HG03103 (cell line): ENCODE results near the gene CCL23.
"Not testable (repeated sequence)": the region's sequence is repeated elsewhere in the genome, so short reads cannot be mapped to it uniquely, and the experiment has no call there.

ENCODE experiments used
- ATAC-seq: cut with Tn5 transposase; IDR thresholded peaks from one replicate; pipeline ENCODE4 v1.9.1; 2021; ENCODE audit warnings: low read depth; ENCODE audit not compliant: unreplicated experiment

Gene CCL23

DNA sequence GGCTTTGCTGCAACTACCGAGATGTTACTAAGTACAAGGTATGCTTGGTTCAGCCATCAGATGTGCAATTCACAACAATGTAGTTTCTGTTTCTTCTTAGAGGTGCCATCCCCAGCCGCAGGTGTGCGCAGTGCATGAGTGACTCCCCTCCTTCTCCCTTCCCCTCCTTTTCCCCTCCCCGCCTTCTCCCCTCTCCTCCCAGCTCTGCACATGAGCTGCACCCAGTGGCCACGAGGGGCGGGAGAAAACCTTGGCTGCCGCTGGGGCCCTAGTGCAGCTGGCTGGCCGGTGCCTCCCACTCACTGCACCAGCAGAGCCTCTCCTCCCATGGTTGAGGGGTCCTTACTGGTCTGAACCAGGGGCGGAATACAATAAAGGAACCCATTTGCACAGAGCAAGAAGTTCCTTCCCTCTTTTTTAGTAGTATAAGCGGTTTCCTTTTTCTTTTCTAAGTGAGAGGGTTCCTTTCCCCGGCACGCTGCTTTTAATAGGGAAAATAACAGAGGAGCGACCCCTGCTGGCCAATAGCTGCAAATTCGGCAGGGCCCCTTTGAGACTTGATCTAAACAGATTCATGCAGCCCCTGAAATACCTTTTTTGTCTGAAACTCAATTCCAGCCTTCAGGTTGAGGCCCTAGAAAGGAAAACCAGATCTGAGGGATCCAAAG, 8.6 kb downstream of the CCL23 start:
- no peak for ATAC-seq

DNA sequence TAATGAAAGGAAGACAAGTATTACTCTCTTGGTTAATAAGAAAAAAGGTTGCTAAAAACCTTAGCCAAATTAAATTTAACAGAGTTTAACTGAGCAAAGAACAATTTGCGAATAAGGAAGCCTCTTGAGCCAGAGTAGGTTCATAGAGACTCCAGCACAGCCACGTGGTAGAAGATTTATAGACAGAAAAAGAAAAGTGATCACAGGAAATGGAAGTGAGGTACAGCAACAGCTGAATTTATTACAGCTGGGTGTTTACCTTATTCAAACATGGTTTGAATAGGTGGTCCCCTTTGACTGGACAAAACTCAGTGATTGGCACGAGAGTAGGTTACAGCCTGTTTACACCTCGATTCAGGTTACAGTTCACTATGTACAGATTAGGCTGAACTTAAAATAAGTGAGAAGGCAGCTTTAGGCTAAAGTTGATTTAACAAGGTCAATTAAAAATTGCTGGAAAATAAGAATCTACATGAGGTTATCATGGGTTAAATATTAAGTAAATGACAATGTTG, 13.1 kb downstream of the CCL23 start:
- no peak for ATAC-seq

DNA sequence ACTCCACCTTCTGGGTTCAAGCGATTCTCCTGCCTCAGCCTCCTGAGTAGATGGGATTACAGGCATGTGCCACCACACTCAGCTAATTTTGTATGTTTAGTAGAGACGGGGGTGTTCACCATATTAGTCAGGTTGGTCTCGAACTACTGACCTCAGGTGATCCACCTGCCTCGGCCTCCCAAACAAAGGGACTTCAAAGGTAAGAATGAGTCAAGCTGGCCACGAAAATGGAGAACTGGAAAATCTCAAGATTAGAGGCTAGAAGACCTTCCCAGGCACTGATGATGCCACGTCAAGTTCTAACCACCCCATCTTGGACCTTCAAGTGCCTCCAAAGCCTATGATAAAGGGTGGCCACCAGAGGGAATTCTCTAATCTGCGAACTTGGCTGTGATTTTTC, 15.1 kb downstream of the CCL23 start:
- ATAC-seq: no peak

DNA sequence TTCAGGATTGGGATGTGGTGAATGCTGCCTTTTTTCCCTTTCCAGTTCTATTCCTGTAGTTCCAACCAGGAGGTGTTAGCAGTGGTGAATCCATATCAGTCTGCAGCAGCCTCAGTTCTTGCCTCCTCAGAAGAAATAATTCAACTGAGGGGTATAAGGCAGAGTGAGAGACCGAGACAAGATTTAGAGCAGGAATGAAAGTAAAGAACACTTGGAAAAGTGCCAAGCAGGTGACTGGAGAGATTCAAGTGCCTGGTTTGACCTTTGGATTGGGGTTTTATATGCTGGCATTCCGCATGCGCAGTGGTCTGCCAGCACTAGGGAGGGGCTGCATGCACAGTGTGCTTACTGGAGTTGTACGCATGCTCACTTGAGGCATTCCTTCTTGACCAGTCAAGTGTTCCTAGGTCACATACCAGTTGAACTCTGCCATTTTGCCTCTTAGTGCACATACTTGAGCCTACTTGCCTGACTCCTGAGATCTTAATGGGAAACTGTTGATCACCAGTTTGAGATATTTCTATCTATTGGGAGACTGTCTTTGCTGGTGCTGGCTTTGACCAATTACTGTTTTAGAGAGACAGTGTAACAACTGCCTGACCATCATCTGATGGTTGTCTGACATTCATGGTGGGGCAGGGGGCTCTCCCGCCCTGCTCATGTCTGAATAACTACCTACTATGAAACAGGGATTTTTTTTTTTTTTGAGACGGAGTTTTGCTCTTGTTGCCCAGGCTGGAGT, 15.7 kb downstream of the CCL23 start:
- ATAC-seq: no peak

DNA sequence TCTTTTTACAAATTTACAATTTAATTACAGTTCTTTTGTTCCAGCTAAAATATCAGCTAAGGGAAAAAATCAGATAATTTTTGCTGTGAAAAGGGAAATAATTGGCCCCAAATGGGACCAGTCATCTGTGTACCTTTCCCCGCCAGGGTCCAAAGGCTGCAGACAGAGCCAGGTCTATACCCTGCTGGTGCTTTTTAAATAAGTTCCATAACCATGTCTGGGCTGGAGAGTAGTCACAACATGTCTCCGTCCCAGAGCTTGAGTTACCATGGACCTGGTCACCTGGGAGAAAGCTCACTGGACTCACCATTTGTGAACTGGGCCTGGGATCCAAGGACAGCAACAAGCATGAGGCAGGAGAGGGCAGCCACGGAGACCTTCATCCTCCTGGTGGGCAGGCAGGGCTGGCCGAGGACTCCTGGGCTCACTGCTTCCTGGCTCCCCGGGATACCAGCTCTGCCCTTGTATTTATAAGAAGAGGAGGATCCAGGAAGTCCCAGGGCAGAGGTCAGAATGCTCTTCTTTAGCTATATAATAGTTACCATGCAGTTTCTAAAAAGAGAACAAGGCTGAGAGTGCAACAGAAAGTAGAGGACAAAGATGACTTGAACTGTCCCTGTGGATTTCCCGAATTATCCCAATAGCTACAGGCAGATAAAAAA, 16.5 kb downstream of the CCL23 start, which contains the start of gene CCL15:
Gene CCL15, minus strand, starts transcription at position 444 of the 662 bp plus-strand sequence. Its CDS starts 61 bp downstream, at position 383.
- ATAC-seq: no peak

DNA sequence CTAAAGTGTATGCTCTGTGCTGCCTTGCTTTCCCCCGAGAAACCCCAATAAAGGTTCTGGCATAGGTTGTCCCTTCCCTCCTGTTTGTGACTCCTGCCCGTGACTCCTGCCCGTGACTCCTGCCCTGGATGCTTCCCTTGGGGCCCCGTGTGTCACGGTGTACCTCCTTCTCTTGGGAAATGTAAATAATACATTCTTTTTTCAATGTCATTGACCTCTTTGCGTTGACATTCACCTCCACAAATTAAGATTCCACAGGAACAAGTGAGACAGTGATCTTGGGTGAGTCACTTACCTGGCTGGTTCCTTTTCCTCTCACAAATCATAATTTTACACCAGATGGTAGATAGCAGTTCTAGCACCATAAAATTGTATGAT, 17.1 kb downstream of the CCL23 start:
- ATAC-seq: no peak

DNA sequence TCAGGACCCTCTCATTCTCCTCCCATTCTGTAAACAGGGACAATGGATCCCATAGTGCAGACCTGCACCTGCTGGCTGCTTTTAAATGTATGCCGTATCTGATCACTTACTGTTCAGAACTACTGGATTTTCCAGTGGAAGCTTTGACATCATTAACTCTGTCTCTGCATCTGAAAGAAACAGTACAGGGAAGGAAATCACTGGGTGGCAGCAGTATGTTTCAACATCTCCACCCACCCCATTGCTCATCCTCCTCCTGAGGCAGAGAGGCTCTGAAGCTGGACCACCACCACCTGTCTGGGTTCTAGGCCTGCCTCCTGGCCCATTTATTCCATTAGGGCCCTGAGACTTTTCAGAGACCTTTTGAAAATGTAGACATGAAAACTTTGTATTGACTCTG, 19.0 kb downstream of the CCL23 start:
- ATAC-seq: no peak

DNA sequence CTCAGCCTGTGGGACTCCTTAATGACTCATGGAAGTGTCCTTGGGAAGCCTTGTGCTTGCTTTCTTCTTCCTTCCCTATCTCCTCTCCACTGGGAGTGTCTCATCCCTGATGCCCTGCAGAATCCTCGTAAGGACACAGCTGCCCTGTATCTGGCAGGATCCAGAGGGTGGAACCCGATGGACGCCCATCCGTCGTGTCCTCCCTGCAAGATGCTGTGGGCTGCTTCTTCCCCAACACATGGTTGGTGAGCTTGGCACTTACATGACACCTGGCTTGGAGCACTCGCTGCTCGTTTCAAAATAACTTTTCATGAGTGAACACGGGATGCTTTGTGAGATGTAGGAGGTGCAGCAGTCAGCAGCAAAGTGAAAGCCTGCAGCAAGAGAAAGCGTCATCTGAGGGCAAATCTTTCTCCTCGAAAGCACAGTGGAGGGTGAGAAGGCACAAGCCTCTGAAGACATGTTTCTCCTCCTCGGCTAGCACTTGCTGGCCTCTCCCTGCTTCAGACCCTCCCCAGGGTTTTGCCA, 19.7 kb downstream of the CCL23 start:
- ATAC-seq: no peak

DNA sequence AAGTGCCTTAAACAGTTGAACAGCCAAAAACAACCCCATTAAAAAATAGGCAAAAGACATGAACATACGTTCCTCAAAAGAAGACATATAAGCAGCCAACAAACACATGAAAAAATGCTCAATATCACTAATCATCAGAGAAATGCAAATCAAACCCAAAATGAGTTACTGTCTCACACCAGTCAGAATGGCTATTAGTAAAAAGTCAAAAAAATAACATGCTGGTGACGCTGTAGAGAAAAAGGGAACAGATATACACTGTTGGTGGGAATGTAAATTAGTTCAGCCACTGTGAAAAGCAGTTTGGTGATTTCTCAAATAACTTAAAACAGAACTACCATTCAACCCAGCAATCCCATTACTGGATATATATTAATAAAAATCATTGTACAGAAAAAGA, 22.4 kb downstream of the CCL23 start:
- not testable (repeated sequence) for ATAC-seq

DNA sequence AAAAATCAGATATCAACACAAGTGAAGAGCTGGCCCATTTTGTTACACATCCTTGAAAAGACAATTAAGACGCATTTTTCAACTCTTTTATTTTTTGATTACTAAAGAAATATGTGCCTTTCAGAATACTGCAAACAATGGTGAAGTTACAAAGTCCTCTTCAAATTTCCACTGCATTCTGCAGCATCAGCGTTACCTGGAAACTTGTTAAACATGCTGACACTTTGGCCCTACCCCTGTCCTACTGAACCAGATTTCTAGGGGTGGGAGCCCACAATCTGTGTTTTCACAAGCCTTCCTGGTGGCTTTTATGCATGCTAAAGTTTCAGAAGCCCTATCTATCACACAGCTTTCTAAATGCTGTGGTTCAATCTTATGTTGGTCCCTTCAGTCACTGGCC, 26.7 kb downstream of the CCL23 start:
- ATAC-seq: no peak

DNA sequence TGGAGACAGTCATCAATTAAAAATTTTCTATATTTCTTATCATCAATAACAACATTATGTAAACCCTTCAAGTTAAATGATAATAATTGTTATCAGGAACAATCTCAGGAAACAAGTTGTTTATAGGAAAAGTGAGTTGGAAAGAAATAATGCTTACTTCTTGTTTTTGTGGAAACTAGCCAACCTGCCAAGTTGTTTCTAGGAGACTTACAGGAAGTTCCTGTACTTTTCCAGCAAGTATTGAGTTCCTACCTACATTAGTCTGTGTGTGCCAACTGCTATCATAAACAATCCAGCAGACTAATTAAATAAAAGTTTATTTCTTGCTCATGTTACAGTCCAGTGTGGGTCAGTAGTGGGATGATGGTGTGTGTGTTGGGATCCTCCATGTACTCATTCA, 29.6 kb downstream of the CCL23 start:
- no peak for ATAC-seq

DNA sequence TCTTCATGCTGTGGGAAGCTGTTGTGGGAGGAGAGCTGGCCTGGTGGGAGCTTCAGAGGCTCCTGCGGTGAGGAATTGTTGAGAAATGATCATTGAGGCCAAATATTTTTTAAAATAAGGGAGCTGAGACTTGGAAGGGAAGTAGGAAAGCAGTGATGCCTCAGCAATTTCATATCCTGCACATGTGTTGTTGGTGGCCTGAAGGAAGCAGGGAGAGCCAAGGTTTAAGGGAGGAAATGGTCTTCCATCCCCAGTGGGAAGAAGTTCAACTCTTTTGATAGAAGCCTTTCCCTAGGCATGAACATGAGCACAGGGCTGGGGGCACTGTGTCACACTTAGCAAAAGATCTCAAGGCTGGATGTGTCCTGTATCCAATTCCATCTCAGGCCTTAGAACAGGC, 31.1 kb downstream of the CCL23 start, which contains the start of gene CCL14:
Gene CCL14, minus strand, starts transcription at position 87 of the 400 bp plus-strand sequence. Its CDS starts 80 bp downstream, at position 7.
- no peak for ATAC-seq

DNA sequence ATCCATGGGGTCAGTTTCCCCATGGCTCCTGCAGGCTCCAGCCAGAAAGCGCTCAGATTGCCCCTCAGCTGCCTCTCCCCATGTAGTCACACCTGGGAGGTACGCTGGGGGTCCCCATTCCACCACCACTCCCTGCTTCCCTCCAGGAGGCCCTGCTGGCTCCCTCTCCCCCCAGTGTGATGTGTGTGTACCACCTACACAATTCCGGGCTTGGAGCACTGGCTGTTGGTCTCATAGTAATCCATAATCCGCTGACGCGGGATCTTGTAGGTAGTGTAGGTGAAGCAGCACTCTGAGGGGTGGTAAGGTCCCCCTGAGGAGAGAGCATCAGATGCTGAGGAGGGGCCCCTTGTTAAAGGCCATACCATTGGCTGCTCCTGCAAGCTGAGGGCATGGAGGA, 33.6 kb downstream of the CCL23 start:
- ATAC-seq: no peak

DNA sequence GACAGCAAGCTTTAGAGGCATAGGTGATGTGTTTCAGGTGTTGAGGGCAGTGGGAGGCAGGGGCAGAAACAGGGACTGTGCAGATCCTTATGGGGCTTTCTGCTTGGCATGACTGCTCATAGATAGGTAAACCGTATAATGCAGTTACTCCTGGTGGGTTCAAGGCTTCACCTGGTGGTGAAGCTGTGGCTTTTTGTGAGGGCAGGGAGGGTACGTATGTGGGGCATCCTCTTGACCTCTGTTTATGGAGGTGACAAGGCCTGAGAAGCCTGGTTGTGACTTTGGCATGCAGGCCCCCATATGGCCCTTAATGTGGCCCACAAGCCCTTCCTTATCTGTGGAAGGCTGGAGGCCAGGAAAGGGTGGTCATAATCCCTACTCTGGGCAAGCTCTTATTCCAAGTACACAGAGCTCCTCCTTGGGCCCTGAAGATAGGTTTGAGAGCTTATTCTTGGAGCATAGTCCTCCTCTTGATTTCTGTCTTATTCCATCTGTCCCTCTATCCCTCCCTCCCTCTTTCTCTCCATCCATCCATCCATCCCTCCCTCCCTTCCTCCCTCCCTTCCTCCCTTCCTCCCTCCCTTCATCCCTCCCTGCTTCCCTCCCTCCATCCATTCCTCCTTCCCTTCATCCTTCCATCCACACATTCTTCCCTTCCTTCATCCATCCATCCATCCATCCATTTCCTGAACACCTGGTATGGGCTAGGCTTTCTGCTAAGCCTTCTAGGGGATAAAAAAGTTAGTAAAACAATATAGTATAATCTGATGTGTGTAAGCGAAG, 35.2 kb downstream of the CCL23 start:
- no peak for ATAC-seq

DNA sequence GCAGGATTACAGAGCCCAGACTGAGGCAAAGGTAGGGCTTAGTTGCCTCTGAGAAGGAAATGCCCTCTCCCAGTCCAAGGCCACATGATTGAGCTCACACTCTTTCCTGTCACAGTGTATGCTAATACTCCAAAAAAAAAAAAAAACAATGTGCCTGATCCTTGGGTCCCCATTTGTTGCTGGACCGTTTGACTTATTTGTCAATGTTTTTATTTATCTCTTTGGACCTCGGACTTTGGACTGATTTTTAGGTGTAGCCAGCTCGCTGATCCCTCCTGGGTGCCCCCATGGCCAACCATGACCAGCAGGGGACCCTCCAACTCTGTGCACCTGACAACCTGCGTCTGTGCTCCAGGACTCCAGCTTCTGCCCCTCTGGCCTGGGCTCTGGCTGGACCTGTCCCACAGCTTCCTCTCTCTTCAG, 35.9 kb downstream of the CCL23 start:
- ATAC-seq: no peak

DNA sequence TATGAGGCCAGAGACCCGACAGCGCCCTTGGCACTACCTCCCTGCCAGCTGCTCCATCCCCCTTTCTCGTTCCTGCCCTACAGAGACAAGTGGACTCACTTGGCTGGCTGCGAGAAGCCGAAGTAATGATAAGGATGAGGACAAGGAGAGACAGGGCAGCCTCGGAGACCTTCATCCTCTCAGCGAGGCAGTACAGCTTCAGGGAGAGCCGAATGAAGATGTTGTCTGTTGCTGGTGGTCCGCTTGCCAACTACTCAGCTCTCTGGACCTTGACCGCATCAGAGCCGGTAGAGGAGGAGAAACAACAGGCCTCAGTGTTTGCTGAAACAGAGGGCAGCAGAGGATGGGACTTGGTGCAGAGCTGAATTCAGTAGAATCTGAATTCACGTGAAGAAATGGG, 36.5 kb downstream of the CCL23 start, which contains the start of gene CCL16:
Gene CCL16, minus strand, starts transcription at position 252 of the 400 bp plus-strand sequence. Its CDS starts 77 bp downstream, at position 175.
- ATAC-seq: no peak

DNA sequence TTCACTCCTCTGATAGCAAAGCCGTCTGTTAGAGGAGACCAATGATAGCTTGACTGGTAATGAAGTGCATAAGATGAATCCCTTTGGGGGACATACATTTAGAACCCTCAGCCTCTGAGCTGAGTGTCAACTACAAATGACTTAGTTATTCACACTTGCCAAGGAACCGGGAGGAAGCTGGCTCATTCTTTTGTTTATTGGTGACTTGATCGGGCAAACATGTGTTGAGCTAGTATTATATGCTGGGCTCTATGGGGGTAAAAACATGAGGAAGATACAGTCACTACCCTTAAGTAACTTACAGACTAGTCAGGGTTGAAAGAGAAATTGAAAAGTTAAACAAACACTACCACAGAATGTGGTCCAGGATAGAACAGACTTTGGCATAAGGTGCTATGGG, 39.4 kb downstream of the CCL23 start:
- no peak for ATAC-seq

DNA sequence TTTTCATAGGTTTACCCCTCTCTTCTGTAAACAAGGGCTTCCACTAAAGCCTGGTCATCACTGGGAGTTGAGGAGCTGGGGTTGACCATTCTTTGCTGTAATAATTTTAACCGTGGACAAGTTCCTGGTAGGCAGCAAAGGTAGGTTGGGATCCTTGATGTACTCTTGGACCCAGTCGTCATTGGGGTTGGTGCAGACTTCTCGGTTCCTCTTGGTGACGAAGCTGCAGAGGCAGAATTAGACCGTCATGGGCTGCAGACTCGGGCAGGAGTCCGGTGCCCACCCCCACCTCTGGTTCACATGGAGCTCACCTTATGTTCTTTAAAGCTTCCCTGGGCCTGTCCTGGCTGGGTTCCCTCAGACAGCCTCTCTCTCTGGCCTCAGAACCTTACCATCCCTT, 40.3 kb downstream of the CCL23 start:
- no peak for ATAC-seq

DNA sequence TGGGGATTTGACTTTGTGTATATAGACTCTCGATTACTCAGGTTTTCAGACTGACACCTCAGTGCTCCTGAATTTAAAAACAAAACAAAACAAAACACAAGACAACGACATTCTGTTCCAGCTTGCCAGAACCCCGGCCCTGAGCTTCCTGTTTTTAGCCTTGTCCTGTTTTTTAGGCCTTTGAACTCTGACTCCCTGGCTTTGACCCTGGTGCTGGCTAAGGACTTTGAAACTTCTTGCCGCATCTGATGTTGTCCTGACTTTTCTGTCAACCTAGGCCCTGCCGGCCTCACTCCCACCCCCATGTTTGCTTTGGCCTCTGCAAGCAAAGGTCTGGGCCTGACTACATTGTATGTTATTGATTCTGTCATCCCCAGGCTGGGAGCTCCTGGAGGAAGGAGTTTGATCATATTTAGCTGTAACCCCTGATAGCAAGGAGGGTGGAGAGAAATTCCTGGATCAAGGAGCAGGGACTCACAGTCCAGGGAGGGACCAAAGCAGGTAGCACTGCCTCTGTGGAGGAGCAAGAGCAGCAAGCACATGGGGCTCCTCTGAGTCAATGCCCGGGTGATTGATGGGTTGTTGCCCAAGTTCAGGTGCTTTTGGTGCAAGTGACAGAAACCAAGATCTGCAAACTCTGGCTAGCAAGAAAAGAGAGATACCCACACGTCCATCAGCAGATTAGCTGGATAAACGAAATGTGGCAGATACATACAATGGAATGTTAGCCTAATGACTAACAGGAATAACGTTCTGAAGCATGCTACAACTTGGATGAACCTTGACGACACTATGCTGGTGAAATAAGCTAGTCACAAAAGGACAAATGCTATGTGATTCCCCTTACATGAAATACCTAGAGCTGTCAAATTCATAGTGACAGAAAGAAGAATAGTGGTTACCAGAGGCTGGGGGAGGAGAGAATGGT, 44.2 kb downstream of the CCL23 start:
- no peak for ATAC-seq
